Activated effector memory CD4-positive, alpha-beta T cell treated with Interleukin-2 at 50 U/mL for 16 hours (primary cell): ENCODE measurements around the gene CPT1B.
"Not testable (repeated sequence)": the region's sequence is repeated elsewhere in the genome, so short reads cannot be mapped to it uniquely, and the experiment has no call there.

Experiments
- DNase-seq: peaks from one replicate; pipeline ENCODE4 v3.0.0-alpha.2; 2020

The CPT1B gene

DNA sequence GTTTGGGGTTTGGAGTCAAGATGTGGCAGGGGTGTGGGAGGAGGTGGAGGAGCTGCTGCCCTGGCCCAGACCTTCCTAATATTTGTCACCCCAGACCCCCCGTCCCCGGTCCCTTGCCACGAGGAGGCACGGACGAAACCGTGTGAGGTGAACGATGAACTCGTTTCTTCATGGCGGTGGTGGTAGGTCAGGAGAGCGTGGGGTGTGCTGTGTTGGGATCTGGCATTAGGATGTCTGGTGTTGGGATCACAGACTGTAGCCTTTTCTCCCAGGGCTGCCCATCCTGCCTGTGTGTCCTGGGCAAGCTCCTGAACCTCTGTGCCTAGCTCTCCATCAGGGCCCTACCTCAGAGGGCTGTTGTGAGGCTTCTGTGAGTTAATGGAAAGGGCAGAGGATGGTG, 30.8 kb upstream of the CPT1B start:
- no peak for DNase-seq

DNA sequence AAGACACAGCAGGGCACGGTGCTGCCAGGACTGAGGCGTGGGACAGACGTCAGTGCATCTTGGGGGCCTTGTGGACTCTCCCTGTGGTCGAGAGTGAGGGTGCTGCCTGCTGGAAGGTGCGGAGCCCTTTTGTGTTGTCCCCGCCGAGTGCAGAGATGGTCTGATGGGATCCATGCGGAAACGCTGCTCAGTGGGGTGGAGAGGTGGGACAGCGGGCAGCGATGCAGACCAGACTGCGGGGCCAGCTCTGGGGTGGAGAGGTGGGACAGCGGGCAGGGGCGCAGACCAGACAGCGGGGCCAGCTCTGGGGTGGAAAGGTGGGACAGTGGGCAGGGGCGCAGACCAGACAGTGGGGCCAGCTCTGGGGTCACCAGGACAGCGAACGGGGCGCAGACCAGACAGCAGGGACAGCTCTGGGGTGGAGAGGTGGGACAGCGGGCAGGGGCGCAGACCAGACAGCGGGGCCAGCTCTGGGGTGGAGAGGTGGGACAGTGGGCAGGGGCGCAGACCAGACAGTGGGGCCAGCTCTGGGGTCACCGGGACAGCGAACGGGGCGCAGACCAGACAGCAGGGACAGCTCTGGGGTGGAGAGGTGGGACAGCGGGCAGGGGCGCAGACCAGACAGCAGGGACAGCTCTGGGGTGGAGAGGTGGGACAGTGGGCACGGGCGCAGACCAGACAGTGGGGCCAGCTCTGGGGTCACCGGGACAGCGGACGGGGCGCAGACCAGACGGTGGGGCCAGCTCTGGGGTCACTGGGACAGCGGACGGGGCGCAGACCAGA, 30.0 kb upstream of the CPT1B start:
- DNase-seq: not testable (repeated sequence)

GRCh38 chr22:50607659-50608020, 29.4 kb upstream of the CPT1B start:
- DNase-seq: no peak

DNA sequence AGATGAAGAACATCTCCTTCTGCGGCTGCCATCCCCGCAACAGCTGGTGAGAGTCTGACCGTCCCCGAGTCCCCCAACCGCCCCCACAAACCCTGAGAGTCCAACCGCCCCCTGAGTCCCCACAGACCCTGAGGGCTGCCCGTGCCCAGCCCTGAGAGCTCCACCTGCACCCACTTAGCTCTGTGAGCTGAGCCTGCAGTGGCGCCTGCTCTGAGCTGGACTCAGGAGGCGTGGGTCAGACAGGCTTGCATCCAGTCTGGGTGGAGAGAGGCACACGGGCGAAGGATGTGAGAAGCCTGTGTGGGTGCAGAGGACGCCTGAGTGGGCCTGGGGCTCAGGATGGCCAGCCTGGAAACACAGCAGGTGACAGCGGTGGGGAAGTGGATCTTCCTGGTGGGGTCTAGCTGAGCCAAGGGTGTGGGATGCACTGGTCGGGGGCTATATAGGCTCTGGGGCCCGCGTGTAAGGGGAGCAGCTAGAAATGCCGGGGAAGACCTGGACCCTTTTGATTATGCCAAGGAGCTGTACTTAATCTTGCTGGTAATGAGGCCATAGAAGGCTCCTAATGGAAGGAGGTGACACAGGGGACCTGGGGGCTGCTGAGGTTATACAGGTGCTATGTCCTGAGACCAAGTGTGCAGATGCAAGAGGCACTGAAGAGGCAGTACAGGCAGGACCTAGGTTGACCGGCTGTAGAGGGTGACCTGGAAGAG, 28.9 kb upstream of the CPT1B start:
- DNase-seq: no peak

DNA sequence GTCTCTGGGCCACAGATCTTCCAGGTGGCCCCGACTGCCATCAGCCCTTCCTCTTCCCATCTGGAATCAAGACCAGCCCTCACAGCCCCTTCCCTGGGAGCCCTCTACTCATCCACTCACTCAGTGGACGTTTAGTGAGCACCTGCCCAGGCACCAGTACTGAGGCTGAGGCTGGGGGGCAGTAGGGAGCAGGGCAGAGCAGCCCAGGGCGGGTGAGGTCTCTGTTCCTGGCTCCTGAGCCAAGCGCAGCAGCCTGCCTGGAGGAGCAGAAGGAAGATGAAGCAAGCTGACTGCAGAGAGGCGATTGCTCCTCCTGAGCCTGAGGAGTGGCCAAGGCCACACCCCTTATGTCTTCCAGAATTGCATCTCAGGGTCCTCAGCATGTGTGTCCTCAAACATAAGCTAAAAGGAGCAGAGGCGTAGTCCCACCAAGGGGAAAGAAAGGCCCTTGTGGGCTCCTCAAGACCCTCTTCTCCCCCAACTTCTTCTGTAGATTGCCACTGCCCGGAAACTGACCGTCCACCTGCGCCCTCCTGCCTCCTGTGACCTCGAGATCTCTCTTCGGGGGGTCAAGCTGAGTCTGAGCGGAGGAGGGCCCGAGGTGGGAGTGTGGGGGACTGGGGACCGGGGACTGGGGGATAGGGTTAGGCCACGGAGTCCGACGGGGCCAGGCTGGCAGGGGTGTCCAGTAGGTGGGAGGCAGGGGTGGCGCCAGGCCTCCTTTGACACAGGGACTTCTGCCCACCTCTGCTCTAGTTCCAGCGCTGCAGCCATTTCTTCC, 28.1 kb upstream of the CPT1B start:
- no peak for DNase-seq

- no peak for DNase-seq
Measured at GRCh38 chr22:50605613-50606074, 27.4 kb upstream of the CPT1B start.

DNA sequence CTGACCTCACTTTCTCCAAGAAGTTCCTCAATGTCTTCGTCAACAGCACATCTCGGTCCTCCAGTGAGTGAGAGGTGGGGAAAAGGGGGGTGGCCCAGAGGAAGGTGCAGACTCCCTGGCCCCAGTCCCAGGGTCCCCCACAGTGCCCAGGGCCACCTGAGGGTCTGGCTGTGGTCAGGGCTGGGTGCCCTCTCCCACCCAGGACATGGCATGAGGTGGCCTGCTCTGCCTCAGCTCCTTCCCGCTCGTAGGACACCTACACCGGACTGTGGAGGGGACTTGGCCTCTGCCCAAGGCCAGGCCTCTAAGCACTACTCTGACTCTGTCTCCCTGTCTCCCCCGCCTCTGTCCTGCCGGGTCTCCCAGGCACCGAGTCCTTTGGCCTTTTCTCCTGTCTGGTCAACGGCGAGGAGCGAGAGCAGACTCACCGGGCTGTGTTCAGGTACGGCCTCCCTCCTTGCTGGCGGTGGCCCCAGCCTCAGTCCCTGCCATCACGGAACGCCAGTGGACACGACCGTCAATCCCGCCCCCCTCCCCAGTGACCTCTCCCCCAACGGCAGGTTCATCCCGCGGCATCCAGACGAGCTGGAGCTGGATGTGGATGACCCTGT, 26.9 kb upstream of the CPT1B start:
- no peak for DNase-seq

GRCh38 chr22:50604256-50605001, 26.2 kb upstream of the CPT1B start:
- DNase-seq: no peak

DNA sequence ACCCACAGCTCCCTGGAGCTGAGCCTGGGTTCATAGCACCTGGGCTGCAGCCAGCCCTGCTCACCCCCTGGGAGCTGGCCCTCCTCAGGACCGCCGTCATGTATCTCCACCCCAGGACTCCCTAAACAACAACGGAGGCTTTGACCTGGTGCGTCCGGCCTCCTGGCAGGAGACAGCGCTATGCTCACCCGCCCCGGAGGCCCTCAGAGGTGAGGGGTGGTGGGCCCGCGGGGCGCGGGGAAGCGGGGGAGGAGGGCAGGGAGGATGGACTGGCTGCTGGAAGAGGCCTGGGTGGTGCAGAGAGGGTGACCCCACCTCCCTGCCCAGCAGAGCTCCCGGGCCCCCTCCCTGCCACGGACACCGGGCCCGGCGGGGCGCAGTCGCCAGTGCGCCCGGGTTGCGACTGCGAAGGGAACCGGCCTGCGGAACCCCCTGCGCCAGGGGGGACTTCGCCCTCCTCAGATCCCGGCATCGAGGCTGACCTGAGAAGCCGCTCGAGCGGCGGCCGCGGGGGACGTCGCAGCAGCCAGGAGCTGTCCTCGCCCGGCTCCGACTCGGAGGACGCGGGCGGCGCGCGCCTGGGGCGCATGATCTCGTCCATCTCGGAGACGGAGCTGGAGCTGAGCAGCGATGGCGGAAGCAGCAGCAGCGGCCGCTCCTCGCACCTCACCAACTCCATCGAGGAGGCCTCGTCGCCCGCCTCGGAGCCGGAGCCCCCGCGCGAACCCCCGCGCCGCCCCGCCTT, 25.5 kb upstream of the CPT1B start:
- no peak for DNase-seq

DNA sequence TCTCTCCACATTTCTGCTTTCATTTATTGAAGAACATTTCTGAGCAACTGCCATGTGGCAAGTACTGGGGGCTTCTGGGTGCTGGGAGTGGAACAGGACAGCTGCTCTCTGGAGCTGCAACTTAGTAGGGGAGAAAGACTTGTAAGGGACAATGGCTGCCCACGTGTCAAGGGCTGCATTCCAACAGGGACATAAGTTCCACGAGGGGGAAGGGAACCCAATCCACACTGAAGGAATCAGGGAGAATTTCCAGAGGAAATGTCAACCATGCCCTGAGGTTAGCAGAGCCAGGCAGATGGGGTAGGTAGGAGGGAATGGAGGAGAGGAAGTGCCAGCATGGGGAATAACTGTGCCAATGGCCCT, 24.1 kb upstream of the CPT1B start:
- no peak for DNase-seq

- no peak for DNase-seq
Measured at GRCh38 chr22:50601669-50602337, 23.6 kb upstream of the CPT1B start.

DNA sequence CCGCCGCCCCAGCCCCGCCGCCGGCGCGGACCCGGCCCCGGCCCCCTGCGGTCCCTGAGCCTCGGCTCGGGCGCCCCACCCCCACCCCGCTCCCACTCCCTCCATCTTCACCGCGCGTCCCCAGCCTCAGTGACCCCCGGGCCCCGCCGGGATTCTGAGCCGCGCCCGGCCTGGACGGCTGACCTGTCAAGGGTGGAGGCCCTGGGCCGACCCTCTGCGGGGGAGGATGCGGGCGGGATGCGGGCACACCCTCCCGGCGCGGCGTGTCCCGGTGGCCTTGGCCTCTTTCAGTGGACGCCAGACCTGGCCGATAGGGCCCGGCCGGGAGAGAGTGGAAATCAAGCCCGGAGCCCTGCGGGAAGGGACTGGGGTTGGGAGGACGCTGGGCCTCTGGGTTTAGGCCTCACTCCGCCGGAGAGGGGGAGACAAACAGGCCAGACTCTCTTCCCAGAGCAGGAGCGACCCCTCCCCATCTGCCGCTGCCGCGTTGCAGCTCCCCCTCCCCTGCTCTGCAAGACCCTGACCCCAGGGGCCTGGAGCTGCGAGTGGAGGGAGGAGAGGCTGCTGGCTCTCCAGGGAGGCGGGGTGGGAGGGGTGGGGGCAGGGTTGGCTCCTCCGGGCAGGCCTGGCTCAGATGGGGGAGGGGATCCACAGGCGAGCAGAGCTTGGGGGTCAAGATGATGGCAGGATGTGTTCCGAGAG, 22.9 kb upstream of the CPT1B start:
- no peak for DNase-seq

GRCh38 chr22:50600538-50600937, 22.3 kb upstream of the CPT1B start, which contains the start of gene MAPK8IP2:
Gene MAPK8IP2, plus strand, starts transcription at chr22:50600793. Its CDS starts 26 bp downstream, at chr22:50600819.
- DNase-seq: no peak

- DNase-seq: peak; percentile 41
Measured at GRCh38 chr22:50599816-50600455, 21.7 kb upstream of the CPT1B start.

- no peak for DNase-seq
Measured at GRCh38 chr22:50597097-50597496, 18.9 kb upstream of the CPT1B start.

DNA sequence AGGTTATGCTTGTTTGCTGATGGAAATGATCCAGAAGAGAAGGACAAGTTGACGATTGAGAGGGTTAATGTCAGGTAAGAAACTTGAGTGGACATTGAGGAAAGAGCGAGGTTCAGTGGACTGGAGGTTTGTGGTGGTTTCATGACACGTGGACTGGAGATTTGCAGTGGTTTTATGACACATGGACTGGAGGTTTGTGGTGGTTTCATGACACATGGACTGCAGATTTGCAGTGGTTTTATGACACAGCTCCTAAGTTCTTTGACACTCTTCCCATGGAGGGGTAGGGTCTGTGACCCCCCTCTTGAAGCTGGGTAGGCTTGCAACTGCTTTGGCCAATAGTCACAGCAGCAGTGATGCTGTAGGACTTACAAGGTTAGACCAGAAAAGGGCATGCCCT, 17.0 kb upstream of the CPT1B start:
- DNase-seq: no peak

GRCh38 chr22:50587407-50587806, 9.2 kb upstream of the CPT1B start:
- no peak for DNase-seq

GRCh38 chr22:50586416-50586815, 8.2 kb upstream of the CPT1B start:
- no peak for DNase-seq

DNA sequence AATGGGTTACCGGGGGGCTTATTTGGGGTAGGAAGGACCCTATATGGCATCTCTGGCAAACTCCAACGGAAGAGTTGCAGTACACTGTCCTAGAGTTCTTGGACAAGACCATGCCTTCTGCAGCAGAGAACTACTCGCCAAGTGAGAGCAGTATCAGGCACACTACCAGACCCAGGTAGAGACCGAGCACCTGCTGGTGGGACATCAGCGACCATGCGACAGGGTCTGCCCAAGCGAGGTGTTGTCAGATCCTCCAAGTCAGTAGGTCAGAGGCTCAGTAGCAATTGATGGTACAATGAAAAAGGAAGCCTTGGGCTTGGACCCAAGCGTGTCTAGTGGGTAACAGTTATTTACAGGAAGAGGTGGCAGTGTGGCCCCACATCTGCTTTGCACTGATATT, 7.6 kb upstream of the CPT1B start:
- DNase-seq: no peak

GRCh38 chr22:50585238-50585637, 7.0 kb upstream of the CPT1B start:
- no peak for DNase-seq
